NCI-H82 (cell line): ENCODE measurements around the gene PHF23.

ENCODE experiments used
- DNase-seq: peaks from one replicate; lab custom pipeline; 2025; lab: John Stamatoyannopoulos, UW

The PHF23 gene

DNA sequence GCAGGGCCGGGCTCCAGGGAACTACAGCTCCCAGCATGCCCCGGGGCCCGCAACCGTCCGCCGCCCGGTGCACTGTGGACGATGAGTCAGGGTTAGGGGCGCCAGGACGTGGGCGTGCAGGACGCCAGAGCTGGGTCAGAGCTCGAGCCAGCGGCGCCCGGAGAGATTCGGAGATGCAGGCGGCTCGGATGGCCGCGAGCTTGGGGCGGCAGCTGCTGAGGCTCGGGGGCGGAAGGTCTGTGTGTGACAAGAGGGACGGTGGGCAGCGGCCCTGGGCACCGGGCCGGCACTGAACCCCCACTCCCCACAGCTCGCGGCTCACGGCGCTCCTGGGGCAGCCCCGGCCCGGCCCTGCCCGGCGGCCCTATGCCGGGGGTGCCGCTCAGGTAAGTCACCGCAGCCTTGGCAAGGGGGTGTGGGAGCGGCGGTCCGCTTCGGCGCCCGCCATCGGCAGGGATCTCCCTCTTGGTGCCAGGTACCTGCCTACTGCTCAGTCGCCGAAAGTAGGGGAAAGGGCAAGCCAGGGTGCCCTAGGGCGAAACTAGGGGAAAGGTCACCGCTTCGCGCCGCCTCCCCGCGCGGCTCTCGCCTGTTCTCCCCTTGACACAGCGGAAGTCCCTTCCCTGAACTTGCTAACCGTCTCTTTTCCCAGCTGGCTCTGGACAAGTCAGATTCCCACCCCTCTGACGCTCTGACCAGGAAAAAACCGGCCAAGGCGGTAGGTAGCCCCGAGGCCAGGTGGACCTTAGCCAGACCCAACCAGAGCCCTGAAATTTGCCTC, 19.3 kb downstream of the PHF23 start, which contains the start of the genes ACADVL and DLG4:
Gene ACADVL, plus strand, starts transcription at position 127 of the 781 bp plus-strand sequence. Its CDS starts 47 bp downstream, at position 174.
Gene DLG4, minus strand, starts transcription at position 25 of the 781 bp plus-strand sequence.
- DNase-seq, result peak; percentile 92

DNA sequence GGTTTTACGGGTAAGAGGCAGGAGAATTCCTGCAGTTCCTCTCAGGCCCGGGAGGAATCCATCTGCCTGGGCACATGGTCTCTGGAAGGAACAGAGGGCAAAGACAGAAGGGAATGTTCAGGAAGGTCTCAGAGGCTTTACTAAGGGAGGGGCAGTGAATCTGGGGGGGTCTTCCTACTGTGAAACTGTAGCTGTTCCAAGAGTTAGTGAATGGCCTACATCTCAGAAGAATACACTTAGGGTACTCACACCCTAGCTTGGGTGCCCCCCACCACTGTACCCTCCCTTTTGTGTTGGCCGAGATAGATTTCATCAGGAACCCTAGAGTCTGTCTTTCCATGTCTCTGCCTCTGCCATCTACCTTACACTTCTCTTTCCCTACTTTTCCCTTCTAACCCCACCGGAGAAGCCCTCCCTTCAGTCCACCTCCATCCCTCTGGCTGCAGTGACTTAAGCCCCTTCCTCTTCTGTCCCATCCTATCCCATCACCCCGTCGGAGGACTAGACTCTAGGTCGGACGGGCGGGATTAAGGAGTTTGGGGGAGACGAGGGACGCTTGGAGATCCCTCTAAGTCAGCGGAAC, 19.9 kb downstream of the PHF23 start:
- DNase-seq, result no peak

DNA sequence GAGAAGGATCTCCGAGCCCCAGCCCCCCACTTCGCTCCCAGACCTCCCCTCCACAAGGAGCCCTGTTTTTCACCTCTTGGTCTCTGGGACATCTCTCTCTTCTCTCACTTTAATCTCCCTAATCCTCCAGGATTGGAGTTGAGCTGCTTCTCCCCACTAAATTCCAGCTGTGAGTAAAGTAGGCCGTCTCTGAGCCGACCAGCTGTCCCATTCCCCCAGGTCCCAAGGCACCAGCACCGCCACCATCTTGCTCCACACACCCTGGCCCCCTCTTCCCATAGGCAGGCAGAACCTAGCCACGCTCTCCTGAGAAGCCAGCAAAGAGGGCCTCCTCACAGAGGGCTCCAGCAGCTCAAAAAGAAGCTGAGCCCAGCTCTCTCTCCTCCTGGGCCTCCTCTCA, 20.5 kb downstream of the PHF23 start:
- peak; percentile 97 for DNase-seq

DNA sequence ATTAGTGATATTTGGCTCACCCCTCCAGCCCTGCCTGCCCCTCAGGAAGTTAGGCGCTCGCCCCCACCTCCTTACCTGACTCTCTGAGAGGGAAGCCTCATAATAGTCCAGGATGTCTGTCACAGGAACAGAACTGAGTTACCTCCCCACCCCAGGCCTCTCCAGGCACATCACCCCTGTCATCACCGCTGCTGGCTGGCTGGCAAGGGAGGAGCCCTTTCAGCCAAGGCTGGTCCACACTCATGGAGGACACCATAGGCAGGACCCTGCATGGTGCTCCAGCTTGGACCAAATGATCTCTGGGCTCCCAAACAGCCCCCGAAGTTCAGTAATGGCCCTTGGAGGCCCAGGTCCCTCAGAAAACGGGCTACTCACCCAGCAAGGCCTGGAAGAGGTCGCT, 21.1 kb downstream of the PHF23 start:
- DNase-seq, result no peak

DNA sequence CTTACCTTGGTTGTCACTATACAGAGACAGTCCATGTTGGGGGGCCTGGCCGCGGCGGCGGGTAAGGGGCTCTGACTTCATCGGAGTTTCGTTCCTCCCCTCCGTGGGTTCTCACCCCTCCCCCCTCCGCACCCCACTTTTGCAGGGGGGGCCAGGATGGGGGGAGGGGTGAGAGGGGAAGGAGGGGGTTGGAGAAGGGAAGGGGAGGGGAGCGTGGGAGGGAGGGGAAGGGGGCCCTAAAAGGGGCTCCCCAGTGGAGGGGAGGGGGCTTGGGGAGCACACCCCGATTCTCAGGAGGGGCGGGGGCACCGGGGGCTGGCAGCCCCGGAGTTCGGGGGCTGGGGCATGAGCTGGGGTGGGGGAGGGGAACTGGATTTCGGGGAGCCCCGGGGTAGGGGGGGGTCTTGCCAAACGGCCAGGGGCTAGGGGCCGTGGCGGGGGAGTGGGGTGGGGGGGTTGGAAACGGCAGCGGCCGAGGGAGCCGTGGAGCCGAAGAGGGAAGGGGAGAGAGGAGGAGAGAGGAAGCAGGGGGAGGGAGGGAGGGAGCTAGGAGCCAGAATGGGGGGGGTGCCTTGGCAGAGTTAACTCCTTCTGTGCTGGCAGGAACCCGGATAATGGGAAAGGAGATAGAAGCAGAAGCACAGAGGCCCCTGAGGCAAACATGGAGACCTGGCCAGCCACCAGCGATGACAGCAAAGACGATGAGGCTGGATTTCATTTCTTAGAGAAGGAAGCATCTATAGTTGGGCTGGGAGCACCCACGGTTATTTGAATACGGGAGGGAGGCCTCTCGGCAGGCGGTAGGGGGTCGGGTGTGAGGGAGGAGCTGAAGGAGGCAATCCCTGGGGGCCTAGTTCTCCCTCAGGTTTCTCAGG, 21.9 kb downstream of the PHF23 start:
- peak; percentile 91 for DNase-seq

DNA sequence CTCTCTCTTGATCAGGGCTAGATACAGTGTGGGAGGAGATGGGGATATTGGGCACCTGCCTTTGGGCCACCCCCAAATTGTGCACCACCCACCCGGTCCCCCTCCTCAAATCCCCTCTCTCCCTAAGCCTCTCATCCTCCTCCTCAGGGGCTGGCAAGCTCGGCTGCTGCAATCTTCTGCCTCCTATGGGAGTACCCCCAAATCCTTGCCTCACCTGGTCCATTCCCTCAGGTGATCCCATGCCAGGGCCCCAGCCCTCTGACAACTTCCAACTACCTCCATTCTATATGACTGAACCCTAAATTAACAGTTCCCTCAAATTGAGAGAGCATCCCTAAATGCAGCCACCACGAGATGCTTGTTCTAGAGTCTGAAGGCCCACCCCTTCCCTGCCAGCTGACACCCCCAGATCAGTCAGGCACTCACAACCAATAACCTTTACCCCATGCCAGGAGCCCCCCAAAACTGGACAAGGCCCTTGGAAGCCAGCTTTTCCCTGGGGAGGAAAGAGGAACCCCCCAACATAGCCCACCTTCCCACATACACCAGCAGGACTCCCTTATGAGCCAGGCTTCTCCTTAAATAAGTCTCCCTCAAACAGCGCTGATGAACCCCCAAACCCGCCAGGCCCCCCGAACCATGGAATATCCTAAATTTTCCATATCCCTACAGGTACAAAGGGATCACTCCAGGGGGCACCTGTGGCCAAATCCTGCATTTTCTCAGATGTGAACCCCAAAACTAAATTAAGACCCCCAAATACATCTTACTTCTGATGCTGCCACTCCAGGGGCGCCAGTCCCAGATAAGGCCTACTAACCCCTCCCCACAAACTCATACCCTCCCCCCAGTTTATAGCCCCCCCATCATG, 22.8 kb downstream of the PHF23 start:
- DNase-seq, result no peak

DNA sequence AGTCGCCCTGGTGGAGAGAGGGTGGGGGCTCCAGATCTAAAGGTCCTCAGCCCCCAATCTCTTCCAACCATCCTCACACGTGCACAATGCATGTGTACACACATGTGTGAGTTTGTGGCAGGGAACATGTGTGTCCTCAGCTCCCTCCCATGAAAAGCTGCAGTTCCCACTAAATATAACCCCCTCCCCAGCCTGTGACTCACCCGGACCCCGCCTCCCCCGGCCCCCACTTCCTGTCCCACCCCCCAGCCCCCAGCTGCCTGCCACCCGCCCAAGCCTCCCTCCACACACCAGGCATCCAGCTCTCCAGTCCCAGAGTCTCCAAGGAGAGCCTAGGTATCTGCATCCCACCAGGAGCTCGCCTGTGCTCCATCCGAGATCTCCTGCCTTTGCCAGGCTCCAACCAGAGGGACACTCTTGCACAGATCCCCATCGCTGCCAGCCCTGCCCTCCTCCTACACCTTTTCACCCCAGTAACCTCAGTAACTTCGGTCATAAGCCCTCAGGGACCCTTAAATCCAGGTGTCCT, 23.5 kb downstream of the PHF23 start:
- DNase-seq, result peak; percentile 71

DNA sequence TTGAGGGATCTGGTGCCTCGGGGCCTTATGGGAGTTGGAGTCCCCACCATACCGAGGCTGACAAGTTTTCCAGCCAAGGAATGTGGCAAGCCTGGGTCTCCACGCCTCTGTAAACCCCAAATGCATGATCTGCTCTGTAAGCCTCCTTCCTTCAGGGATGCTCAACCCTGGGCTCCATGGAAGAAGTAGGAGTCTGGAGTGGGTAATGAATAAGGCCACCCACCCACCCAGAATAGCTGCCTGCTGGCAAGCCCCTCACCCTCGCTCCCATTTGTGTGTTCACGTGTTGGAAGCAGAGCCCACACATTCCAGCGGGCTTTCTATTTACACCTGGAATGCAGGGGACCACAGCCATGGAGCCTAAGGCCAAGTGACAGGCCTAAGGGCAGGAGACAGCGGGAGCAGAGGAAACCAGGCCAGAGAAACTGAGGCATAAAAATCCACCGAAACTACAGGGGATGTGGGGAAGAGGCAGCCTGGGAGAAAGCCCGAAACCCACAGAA, 24.1 kb downstream of the PHF23 start:
- DNase-seq, result no peak

DNA sequence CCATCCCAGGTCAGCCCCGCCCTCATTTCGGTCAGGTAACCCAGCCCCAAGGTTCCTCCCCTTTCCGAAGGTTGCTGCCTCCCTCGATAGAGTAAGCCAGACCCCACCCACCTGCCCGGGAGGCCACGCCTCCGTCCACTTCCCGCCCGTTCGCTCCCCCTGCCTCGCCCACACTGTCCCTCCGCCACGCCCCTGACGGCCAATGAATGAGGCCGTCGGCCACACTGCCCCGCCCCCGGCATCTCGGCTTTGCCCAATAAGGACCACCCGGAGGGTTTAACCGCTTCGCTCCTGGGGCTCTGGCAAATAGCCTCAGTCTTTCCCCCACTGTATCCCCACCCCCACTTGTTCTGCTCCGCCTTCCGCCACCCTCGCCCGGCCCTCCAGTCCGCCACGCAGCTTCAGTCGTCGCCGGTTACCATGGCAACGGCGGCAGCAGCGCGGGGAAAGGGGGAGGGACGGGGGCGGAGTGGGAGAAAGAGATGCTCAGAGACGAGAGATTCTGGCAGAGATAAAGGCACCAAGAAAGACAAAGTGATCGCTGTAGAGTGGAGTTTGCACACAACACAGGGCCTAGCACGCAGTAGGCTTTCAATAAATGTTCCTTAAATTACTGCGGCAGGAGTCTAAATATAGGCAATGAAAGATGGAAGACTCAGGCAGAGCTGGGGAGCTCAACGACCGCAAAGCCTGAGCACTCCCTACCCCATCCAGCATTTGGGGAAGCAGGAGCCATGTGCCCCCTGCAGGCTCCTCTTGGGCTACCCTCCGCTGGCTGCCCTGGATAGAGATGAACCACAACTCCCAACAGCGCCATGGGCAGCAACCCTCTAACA, 24.7 kb downstream of the PHF23 start:
- DNase-seq, result peak; percentile 100

DNA sequence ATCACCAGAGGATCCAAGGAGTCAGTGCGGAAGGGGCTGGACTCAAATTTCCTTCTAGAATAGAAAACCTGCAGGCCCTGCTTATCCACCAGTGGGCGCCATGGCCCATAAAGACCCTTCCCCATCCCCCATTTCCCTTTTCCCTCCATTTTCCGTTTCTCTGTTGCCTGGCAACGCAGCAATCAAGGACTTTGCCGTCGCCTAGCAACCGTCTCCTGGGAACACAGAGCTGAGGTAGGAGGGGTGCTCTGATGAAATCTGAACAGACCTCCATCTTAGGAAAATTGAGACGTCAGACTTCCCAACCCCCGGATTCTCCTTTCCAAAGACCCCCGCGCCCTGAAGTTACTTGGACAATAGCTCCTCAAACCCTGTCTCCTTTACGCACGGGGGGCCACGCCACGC, 25.4 kb downstream of the PHF23 start:
- peak; percentile 99 for DNase-seq

DNA sequence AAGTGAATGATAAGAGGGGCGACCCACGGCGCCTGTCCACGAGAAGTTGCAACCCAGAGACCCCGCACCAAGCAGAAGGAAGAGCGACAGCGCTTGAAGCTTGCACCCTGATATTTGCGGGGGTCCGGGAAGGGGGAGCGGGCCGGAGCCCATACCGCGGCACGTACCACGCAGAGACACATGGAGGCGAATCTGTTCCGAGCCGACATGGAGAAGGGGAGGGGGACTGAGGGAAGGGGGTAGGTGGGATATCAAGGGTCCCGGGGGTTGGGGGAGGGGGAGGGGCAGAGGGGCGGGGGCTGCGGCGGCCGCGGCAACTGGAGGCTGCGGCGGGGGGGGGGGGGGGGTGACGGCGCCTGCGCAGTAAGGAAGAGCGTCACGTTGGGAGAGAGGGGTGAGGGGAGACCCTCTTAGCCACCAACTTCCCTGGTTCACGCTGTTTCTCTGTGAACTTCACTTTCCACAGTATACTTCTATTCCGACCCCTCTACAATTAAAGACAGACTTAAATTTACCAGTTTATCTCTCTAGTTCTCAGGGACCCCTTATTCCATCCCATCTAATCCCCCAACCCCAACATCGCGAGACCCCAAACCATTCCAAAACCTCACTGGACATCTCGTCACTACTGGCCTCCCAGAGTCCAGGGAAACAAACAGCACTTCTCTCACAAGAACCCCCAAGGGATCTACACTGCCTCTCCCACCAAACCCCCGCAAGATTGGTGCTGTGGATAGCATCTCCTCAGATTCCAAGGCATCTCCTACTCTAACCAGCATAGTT, 27.6 kb downstream of the PHF23 start:
- peak; percentile 61 for DNase-seq

DNA sequence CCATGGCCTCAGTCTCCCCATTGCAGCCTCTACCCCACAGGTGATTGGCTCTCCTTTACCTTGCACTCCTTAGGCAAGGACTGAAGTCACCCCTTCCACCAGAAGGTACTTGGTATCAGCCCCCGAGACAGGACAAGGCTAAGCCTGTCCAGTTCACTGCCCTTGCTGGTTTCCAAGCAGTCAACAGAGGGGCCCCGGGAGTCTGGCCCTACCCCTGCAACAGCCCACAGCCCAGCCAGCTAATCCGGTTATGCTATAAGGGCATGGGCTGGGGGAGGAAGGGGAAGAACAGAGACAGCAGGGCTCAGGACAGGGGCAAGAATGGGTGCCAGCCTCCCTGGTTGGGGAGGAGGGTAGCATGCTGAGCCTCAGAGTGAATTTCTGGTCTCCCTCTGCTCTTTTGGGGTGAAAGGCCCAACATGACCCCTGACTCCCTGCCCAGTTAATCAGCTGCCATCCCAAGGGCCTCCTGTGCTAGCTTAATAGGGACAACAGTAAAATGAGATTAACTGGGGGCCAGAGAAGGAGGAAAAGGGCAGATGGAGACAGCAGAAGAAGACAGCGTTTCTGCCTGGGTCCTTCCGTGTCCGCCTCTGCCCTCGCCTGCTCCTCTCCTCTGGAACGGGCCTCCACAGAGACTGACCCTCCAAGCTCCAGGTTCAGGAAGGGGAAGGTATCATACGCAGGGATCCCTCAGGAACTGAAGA, 30.4 kb downstream of the PHF23 start:
- peak; percentile 96 for DNase-seq

DNA sequence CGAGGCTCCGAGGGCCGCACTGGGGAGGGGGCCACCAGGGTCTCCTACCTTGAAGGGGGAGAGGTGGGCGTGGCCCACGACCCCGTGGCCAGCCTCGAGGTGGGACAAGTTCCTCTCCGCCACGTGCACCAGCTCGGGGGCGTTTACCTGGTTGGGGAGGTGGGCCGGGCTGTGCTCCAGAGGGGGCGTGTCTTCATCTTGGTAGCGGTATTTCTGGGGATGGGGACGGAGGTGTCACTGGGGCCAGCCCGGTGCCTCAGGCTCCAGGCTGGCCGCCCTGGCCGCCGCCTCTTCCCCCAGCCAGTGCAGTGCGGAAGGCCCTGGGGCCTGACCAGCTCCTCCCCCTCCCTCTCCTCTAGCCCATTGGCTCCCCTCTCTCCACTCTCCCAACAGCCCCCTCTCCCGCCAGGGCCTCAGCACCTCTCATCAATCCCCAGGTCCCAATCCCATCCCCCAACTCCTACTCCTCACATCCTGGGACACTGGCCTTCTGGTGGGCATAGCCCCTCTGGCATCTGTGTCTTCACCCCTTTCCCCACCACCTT, 31.2 kb downstream of the PHF23 start:
- DNase-seq, result peak; percentile 96

DNA sequence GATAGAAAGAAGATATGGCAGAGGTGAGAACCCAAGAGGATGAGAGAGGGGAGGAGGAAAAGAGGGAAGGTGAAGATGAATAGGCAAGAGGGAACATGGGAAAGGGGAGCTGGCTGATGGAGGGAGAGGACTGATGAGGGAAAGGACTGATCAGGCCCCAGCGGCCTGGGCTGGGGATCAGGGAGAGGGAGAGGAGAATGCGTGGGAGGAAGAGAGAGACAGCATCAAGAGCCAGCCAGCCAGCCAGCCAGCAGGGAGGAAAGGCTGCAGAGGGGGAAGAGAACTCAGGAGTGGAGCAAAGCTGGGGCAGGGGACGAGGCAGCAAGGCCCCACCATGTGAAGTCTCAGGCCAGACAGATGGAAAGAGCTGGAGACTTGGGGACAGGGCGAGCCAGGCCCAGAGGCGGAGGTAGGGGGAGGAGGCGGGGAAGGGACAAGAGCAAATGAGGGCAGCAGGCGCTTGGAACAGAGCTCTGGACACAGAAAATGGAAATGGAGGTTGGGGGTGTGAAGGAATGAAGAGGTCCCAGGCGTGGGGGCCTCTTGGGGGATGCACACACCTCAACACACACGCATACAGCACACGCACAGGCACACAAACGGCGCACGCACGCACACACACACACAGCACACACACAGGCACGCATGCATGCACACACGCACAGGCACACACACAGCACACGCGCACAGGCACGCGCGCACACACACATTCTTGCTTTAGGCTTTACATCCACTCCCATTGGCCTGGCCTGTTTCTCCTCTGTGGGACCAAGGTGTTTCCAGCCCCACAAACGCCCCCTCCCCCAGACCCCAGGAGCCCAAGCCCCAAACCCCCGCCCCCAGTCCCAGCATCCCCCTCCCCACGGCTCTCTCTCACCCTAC, 31.9 kb downstream of the PHF23 start:
- peak; percentile 64 for DNase-seq

DNA sequence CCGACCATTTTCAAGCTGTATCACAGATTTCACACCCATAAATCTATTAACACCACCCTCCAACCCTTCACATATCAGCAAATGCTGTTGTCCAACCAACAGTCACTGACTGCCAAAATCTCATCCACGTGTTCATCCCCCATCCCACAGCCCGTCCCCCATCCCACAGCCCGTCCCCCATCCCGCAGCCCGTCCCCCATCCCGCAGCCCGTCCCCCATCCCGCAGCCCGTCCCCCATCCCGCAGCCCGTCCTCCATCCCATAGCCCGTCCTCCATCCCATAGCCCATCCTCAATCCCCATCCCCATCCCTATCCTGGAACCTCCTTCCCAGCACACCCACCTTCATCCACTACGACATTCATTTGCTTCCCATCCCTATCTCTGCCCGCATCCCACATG, 33.7 kb downstream of the PHF23 start:
- no peak for DNase-seq

DNA sequence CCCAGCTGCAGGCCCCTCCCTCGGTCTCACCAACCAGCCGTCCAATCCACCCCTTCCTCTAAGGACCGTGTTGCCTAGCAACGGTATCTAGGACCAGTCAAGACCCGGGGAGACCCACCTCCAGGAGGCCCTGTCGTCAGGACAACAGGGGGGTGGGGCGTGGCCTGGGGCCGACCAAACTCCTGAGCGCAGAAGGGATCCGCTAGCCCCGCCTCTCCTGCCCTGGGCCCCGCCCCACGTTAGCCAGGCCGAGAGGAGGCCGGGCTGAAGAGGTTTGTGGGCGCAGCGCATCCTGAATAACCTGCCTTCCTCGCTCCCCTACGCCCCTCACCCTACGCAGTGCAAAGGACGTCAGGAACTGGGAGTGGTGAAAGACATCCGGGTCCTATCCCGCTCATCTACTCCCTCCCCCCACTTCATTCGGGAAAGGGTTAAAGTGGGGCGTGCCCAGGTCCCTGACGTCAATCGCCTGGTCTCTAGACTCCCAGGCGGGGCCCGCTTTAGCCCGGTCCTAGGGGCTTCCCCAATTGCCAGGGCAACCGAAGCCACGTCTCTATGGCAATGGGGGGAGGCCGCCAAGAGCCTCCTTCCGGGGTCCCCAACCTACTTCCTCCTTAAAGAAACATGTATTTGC, 34.3 kb downstream of the PHF23 start:
- DNase-seq, result peak; percentile 97

DNA sequence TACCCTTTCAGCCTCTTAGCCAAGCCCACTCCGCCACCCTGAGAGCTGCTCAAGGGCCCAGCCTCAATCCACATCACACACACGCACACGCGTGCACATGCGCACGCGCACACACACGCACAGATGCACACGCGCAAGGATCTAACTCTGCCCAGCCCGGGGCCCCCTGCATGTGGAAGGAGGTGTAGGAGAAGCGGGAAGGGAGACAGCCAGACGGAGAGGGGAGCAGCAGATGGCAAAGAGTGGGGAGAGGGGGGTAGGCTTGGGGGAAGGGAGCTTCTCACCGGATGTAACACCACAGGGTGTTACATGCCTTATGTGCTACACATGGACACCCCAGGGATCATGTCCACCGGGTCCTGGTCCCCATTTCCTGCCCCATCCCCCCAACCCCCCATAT, 34.9 kb downstream of the PHF23 start:
- peak; percentile 86 for DNase-seq
